Gastroesophageal sphincter (tissue), 3 donors: ENCODE measurements around the gene PXDN.

Experiments used
- EP300 ChIP-seq: sonication (generic); formaldehyde crosslinking; IDR thresholded peaks from one replicate; pipeline ENCODE4 v1.6.1; 2017; ENCODE audit warnings: antibody characterized with exemption, mild to moderate bottlenecking
- POLR2A ChIP-seq, 2 donors: fragments of 450-650 bp; IDR thresholded peaks; one replicate each; pipeline ENCODE4 v1.6.1; 2017; ENCODE audit warnings: antibody characterized with exemption in 2 of 2, mild to moderate bottlenecking in 2 of 2, moderate library complexity in 1 of 2
- TF ChIP-seq, protein P1 (sequence below), 4 experiments: fragments of 200-600 bp in 2 of 4; fragments of 450-650 bp in 2 of 4; sonication (generic) in 1 of 4; IDR thresholded peaks; one replicate each; pipeline ENCODE4 v1.5.1; 2017 to 2019; ENCODE audit warnings: antibody characterized with exemption in 4 of 4, mild to moderate bottlenecking in 2 of 4, moderate library complexity in 2 of 4

DNA sequence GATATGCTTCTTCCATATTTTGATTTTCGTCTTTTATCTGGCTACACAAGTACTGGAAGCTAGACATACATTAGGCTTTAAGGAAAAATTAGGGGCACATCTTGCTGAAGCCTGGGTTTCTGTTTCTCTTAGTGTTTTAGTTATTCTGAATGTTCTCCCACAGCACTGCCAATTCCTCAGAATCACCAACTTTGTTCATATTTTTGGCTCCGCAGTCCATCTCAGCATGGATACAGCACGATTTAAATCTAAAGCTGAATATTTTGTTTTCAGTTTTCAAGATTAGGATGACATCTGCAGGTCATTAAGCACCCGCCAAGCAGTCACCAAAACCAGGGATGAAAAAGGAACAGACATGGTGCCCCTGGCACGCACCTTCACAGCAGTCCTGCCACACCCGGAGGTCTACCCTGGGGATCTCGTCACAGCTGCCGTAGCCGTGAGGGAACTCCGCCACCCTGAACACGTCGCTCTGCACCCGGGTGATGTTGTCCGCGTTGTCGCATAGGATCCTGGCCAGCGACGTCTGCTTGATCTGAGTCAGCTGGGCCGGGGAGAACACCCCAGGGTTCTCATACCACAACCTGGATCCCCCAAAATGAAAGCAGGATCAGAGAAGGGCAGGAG, 101.2 kb downstream of the PXDN start:
- TF ChIP-seq, protein P1, sequence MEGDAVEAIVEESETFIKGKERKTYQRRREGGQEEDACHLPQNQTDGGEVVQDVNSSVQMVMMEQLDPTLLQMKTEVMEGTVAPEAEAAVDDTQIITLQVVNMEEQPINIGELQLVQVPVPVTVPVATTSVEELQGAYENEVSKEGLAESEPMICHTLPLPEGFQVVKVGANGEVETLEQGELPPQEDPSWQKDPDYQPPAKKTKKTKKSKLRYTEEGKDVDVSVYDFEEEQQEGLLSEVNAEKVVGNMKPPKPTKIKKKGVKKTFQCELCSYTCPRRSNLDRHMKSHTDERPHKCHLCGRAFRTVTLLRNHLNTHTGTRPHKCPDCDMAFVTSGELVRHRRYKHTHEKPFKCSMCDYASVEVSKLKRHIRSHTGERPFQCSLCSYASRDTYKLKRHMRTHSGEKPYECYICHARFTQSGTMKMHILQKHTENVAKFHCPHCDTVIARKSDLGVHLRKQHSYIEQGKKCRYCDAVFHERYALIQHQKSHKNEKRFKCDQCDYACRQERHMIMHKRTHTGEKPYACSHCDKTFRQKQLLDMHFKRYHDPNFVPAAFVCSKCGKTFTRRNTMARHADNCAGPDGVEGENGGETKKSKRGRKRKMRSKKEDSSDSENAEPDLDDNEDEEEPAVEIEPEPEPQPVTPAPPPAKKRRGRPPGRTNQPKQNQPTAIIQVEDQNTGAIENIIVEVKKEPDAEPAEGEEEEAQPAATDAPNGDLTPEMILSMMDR (IDR thresholded peaks at IDR 0.05), result no peak
- no peak for TF ChIP-seq POLR2A (IDR thresholded peaks at IDR 0.05)
- TF ChIP-seq EP300, result no peak
